GM18499 (cell line): ENCODE results near the gene BMP2.

ENCODE experiments used
- ATAC-seq: cut with Tn5 transposase; IDR thresholded peaks from one replicate; pipeline ENCODE4 v1.9.1; 2021; ENCODE audit warnings: moderate number of reproducible peaks; ENCODE audit not compliant: insufficient read depth, unreplicated experiment

BMP2 gene

DNA sequence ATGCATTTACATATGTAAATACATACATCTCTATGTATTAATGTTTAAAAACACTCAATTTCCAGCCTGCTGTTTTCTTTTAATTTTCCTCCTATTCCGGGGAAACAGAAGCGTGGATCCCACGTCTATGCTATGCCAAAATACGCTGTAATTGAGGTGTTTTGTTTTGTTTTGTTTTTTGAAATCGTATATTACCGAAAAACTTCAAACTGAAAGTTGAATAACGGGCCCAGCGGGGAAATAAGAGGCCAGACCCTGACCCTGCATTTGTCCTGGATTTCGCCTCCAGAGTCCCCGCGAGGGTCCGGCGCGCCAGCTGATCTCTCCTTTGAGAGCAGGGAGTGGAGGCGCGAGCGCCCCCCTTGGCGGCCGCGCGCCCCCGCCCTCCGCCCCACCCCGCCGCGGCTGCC lies 355 bp upstream of the BMP2 start:
- no peak for ATAC-seq

DNA sequence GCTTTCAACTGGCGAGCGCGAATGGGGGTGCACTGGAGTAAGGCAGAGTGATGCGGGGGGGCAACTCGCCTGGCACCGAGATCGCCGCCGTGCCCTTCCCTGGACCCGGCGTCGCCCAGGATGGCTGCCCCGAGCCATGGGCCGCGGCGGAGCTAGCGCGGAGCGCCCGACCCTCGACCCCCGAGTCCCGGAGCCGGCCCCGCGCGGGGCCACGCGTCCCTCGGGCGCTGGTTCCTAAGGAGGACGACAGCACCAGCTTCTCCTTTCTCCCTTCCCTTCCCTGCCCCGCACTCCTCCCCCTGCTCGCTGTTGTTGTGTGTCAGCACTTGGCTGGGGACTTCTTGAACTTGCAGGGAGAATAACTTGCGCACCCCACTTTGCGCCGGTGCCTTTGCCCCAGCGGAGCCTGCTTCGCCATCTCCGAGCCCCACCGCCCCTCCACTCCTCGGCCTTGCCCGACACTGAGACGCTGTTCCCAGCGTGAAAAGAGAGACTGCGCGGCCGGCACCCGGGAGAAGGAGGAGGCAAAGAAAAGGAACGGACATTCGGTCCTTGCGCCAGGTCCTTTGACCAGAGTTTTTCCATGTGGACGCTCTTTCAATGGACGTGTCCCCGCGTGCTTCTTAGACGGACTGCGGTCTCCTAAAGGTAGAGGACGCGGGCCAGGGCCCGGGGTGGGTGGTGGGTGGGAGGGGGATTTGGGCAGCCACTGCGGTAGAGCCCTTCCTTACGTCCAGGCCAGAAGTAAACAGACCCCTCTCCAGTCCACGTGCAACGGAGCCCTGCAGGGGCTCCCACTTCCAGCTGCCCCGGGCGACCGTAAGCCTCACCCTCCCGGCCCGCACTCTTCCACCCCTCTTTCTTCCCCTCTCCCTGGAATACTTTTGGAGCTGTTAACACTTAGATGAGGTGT lies 998 bp downstream of the BMP2 start:
- ATAC-seq, result no peak

DNA sequence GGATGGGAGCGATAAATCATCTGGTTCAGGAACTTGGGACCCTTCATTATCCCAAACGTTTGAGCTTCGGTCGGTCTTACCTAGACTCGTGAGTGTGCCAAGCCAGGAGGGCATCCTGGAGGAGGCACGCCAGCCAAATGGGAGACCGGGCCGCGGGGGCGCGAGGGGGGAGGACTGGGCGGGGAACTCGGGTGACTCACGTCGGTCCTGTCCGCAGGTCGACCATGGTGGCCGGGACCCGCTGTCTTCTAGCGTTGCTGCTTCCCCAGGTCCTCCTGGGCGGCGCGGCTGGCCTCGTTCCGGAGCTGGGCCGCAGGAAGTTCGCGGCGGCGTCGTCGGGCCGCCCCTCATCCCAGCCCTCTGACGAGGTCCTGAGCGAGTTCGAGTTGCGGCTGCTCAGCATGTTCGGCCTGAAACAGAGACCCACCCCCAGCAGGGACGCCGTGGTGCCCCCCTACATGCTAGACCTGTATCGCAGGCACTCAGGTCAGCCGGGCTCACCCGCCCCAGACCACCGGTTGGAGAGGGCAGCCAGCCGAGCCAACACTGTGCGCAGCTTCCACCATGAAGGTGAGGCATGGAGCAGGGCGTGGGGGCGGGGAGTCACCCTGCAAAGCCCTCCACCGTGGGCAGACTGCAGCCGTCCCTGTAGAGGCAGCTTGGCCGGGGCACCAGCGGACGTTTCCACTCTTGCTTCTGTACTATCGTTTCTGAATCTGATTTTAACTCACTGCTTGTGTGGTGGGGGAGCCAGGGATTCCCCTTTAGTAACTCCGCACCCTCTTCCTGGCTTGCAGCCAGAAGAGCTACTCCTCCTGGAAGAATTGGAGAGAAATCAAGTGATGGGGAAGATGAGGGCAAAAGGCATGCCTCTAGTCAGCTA lies 2.7 kb downstream of the BMP2 start:
- ATAC-seq, result no peak

DNA sequence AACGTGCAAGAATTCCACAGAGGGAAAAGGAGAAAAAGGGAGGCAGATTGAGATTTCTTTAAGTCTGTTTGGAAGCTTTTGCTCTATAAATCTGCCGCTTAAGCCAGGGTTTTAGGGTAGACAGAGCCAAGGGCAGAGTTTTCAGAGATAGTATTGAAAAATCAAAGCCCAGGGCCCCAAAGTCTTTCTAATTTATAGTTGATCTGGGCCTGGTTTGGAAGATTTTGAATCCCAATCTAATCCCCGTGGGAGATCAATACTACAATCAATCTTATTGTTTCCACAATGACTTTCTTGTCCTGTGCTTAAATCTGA lies 3.3 kb downstream of the BMP2 start:
- no peak for ATAC-seq

DNA sequence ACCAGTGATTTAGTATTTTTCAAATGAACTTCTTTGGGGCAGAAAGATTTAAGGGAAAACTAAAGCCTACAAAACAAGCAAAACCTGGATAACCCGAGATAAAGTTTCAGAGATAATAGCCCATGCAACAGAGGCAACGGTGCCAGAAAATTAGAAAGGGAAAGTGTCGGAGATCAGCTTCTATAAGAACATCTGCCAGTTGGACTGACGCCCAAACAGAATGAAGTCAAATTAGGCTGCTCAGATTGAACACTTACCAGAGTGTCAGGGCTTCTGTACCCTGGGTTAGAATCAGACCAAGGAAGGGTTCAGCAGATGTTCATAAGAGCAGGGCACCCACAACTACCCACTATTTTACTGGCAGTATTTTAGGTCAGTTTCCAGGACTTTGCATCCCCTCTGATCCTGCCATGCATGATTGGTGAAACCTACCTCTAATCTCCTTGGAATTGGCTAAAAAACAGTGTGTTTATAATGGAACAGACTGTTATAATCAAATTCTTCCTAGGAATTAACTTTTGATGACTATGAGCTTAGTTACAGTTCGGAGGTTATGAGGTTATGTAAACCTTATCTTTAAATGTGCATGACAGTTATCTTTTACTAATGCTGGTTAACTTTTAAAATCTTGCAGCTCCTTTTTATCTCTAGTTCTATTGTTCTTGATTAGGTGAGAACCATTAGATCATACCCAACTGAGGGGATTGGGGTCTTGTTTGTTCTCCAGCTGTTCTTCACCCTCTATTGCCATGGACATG lies 13.1 kb downstream of the BMP2 start:
- ATAC-seq, result no peak

DNA sequence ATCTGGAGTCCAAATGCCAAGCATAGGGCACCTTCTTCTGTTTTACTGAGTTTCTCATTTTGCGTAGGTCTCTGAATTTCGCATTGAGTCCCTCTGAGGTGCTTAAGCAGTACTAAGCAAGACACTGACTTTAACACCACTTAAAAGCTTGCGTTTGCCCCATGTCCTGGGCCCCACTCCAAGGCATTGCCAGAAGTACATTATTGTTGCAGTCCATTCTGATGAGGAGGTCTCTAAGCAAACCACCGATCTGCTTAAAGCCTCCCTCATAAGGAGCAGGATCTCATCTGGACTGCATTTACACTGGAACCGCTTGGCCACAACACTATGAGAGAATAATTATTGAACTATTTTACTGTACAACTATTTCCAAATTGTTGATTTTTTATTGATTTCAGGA lies 16.3 kb downstream of the BMP2 start:
- no peak for ATAC-seq

DNA sequence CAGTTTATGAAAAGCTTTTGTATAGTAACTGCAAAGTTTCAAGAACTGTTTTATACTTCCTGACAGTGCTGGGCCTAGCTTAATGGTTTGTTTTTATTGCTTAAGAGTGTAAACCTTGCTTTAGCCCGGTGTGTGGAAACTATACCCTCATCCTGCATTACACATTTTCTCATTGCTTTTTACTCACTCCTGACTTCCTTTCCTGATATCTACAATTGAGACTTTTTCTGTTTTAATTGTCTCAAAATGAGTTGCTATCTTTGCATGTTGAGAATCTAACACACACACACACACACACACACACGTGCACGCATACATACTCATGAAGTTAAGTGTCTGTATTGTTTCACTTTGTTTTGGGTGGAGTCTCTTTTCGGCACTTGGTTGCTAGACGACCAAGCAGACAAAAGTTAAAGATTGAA lies 16.7 kb downstream of the BMP2 start:
- no peak for ATAC-seq

DNA sequence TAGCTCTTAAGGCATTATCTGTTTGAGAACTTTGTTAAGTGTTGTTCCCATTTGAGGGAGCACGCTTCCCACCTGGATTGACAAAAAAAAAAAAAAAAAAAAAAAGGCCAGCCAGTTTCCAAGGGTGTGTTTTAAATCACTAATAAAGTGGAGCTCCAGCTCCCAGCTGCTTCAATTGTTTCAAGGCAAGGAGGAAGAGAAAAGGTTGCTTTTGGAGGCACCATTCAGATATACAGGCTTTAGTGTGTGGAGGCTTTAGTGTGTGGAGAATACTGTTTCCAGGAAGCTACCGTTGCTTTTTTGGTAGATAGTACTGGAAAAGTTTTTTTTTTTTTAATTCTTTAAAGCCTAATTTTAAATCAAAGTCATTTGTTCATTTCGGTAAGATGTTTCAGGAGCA lies 17.3 kb downstream of the BMP2 start:
- ATAC-seq, result no peak

DNA sequence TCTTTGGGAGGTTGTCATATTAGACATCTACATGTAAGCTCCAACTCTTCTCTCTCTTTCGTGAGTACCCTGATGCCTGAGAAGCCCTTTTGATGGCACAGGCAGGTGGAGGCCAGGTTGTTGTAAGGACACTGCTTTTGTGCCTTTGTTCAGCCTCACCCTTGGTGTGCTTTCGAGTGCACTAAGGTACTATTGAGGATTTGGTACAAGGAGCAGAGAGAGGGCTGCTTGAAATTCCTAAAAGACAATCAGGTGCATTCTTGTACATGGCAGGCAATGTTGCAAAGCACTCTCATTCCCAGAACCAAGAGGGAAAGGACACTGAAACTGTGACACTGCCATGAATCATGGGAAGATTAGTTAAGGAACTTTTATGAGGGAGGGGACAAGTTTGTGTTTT lies 19.1 kb downstream of the BMP2 start:
- no peak for ATAC-seq

DNA sequence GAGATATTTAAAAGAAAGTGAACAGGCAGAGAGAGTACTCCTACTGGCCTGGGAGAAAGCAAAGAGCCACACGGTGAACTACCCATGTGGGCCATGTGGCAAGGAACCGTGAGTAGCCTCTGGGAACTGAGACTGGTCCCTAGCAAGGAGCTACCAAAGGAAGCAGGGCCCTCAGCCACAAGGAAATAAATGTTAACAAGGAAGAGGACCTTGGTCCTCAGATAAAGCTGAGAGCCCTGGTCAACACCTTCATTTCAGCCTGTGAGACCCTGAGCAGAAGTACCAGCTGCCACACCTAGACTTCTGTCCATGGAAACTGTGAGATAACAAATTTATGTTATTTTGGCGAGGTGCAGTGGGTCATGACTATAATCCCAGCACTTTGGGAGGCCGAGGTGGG lies 25.3 kb downstream of the BMP2 start:
- ATAC-seq, result no peak

DNA sequence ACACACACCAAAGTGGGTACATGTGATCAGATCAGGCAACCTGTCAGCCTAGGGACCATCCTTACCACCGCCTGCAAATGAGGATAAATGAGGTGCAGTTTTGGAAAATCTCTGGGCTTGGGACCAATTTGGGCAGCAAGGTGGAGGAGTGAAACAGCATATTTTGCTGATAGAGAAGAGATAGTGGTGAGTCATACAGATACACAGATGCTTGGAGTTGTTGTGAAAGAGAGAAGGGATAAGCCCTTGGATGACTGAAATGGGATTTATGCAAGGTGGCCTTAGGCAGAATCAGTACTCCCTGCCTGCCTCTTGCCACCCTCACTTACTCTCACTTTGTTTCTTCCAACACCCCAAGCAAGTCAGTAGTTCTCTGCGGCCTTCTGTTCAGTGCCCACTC lies 34.7 kb downstream of the BMP2 start:
- ATAC-seq, result no peak

DNA sequence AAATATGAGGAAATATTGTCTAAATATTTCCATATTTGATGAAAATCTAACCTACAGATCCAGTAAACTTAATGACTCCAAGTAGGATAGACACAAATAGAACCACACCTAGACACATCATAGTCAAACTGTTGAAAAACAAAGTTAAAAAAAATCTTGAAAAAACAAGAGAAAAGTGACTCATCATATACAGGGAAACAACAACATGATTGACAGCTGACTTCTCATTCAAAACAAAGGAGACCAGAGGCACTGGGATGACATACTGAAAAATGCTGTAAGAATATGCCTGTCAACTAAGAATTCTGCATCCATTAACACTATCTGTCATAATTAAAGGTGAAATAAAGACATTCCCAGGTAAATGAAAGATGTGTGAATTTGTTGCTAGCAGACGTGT lies 38.8 kb downstream of the BMP2 start:
- ATAC-seq, result no peak

DNA sequence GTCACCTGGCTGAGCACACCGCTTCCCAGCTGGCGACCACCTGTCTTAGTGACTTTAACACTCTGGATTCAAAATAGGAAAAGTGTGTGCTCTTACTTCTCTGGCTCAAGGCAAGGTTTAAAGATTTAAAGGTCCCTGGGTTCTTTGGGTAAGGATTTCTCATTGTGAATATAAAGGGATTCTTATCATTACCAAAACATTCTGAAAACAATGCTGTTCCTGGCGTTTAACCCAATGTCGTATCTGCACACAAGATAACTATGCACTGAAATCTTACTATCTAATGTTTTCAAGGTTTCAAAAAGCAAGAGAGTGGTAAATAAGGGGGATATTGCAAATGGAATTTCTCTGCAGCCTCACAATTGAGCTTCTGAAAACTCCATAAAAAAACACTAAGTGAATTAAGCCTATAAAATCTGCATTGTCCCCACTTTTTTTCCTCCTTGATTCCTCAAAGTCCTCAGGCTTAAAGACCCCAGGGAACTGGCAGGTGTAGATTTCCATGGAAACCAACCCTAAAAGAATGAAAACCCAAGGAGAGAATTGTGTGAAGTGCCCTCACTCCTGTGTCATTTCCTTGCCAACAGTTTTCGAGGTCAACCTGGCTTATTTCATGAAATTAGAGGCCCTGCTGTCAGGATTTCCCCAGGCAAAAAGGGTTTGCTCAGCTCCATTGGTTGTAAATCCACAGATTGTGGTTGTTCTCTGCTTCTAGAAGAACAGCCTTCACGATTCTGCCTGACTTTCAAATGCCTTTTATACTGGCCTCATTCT lies 44.0 kb downstream of the BMP2 start:
- ATAC-seq, result no peak

DNA sequence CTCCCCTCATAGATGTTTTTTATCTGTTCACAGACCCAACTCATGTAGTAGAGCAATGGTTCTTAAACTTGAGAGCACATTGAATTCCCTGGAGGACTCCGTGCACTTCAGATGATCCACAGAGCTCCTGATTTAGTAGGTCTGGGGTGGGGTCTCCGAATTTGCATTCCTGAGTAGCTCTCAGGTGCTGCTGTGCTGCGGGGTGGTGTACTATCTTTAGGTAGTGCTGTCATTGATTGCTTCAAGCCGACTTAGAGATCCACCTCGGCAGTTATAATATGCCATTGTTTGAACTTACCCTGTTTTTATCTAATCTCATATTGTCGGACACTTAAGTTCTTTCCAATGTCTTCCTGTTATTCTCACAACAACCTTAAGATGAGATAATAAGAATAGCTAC lies 45.0 kb downstream of the BMP2 start:
- no peak for ATAC-seq

DNA sequence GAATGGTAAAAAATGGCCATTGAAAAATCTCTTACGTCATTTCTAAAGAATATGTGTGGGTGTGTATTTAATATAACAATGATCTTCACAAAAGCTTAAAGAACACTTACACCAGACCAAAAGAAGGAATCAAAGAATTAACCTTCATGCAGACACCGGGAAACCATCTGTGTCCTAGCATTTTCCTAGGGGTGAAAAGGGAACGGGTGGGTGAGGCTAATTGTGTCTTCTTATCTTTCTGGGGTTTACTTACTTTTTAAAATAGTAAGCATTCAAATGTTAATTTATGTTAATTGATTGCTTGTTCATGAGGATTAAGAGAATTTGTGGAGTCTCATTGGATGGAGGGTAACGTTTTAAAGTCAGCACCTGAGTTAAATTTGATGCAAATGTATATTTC lies 47.5 kb downstream of the BMP2 start:
- ATAC-seq, result no peak

DNA sequence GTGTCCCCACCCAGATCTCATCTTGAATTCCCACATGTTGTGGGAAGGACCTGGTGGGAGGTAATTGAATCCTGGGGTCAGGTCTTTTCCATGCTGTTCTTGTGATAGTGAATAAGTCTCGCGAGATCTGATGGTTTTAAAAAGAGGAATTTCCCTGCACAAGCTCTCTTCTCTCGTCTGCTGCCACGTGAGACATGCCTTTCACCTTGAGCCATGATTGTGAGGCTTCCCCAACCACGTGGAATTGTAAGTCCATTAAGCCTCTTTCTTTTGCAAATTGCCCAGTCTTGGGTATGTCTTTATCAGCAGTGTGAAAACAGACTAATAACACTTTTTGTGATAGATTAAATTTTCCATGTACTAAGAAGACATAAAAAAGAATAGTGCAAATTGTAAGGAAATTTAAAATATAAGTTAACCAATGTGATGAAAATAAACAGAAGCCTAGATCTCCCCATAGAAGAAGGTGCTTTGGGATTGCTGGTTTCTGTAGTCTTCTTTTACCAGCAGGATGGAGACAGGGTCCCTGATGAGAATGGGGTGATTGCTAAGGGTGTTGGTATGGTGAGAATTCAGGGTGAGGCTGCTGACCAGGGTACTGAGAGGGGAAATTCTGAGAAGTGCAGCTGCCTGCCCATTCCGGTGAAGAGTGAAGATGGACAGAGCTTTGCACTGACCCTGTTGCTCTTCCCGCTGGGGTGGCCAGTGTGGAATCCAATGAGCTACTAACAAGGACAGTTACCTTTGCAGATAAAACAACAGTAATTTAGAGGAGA lies 50.7 kb downstream of the BMP2 start:
- ATAC-seq, result no peak

DNA sequence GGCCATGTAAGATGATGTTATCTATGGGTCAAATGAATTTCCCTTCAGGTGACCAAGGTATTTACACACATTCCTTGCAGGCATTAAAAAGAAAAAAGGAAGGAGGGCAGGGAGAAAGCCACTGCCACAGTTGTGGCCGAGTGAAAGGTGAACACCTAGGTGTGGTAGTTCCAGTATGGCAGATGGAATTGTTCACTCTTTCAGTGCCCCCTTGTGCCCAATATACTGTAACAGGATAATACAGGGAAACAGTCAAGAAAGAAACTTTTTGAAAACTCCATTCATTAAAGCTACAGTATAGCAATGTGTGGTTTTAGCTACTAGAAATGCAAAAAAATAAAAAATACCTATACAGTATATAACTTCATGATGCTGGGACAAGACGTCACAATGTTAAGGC lies 52.1 kb downstream of the BMP2 start:
- no peak for ATAC-seq

DNA sequence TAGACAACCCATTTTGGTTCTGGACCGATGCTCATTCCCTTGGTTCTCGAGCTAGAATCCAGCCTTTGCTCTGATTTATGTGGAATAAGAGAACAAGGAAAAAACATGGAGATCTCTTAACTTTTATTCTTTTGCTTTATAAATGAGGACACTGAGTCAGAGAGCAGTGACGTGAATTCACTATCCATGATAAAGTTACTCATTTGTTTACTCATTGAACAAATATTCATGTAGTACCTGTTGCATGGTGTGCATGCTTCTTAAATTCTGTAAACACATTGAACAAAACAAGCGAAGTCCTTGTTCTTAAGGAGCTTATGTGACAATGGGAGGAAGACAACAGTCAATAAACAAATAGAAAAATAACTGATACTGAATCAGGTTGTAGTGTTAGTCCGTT lies 56.9 kb downstream of the BMP2 start:
- ATAC-seq, result no peak

DNA sequence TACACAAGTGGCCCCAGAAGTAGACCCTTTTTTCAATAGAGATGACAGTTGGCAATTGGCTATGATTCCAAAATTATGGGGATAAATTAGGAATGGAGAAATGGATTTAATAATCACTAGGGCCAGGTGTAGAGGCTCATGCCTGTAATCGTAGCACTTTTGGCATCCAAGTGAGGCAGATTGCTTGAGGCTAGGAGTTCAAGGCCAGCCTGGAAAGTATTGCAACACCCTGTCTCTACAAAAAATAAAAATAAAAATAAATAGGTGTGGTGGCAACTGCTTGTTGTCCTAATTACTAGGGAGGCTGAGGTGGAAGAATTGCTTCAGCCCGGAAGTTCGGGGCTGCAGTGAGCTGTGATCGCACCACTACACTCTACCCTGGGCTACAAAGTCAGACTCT lies 60.0 kb downstream of the BMP2 start:
- ATAC-seq, result no peak
